ENCODE data around the gene ATP11A. TPM values are rescaled to one million over a fixed set of nuclear protein-coding genes. Genes with fewer than 3 reads are reported as not detected.

The ATP11A gene
- total RNA-seq, 1 experiment from 2014 or later, result 80.4 TPM

DNA sequence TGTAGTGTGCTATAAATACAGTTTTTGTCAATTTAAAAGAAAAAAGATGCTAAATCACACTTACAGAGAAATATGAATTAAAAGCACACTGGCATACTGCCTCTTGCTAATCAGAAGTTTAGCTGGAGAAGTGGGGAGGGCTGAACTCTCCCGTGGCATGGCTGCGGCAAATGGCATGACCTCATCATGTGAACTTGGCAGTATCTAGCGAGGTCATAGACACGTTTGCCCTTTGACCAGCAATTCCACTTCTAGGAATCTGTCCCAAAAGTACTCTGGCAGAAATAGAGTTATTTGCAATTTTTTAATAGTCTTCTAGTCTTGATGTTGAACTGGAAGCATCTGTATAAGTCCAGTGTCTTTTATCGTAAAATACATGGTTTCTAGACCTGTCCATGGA is 237.2 kb downstream of the ATP11A start:
- Histone ChIP-seq H3K4me3 (replicated peaks in 1 of 2; ENCODE audit: low read depth in 1 of 2, low read length in 2 of 2) (no peak overlapping the region), H3K9me3 (ENCODE audit: control insufficient read depth in 1 of 2, insufficient read depth in 1 of 2, low read depth in 1 of 2, low read length in 2 of 2) (0 out of 4 replicates have a peak, but pooled peaks cover 0 to 4% of the 10 kb centered on the region in 2 experiments), H3K4me1 (ENCODE audit: control insufficient read depth in 1 of 2, insufficient read depth in 2 of 2, low read length in 2 of 2) (peaks cover 9 to 11% of the 10 kb centered on the region in 2 experiments; a peak in 3 of 4 replicates), H3K4me2 (ENCODE audit: low read length) (no peak overlapping the region), H3K9me2 (ENCODE audit: insufficient read depth) (no peaks in the 10 kb centered on the region), H4K20me1 (ENCODE audit: insufficient read depth) (no peaks in the 10 kb centered on the region), H3K9ac (ENCODE audit: low read length) (no peak overlapping the region), H2AFZ (ENCODE audit: low read depth, low read length, poor library complexity, severe bottlenecking) (no peak overlapping the region), H3K27ac (ENCODE audit: low read depth, low read length) (no peak overlapping the region), H3K36me3 (ENCODE audit: control insufficient read depth in 1 of 2, insufficient read depth in 2 of 2, low read length in 2 of 2) (no peaks in the 10 kb centered on the region), H3K27me3 (ENCODE audit: insufficient read depth, low read length) (no peaks in the 10 kb centered on the region), H3K79me2 (ENCODE audit: insufficient read depth, low read length) (no peaks in the 10 kb centered on the region)
- intact Hi-C loops (cut with micrococcal nuclease), result no loop called here
- no TSS peak for BruUV-seq (replicated peaks)
- ChIA-PET RAD21 (ENCODE audit: low non-redundant PET in 1 of 2, low total read pairs in 2 of 2, uncharacterized antibody in 2 of 2, unreplicated experiment in 2 of 2) (no interaction called here), CTCF (no interaction called here), POLR2A (no interaction called here)
- DNase-seq (ENCODE audit: low read depth, low spot score), result no peak
- no peak for ATAC-seq
- TF ChIP-seq ATF3 (IDR thresholded peaks at IDR 0.05) (no peak), POLR2A (IDR thresholded peaks at IDR 0.05; ENCODE audit: borderline replicate concordance, extremely low read depth, insufficient read depth, insufficient read length) (no peak), ZFX (IDR thresholded peaks at IDR 0.05) (no peak), RAD21 (IDR thresholded peaks at IDR 0.05; ENCODE audit: low read depth) (no peak), SP1 (IDR thresholded peaks at IDR 0.05; ENCODE audit: low read depth) (no peak), ZBTB33 (IDR thresholded peaks at IDR 0.05; ENCODE audit: extremely low read depth, insufficient replicate concordance, low read length) (no peak), CEBPB (IDR thresholded peaks at IDR 0.05; ENCODE audit: low read depth) (no peak), CBX3 (IDR thresholded peaks at IDR 0.05; ENCODE audit: low read depth) (no peak), YY1 (IDR thresholded peaks at IDR 0.05; ENCODE audit: extremely low read depth, insufficient replicate concordance, low read depth, low read length) (no peak), SIN3A (IDR thresholded peaks at IDR 0.05; ENCODE audit: low read depth) (no peak), EGR1 (IDR thresholded peaks at IDR 0.05; ENCODE audit: low read depth) (no peak), EZH2phosphoT487 (IDR thresholded peaks at IDR 0.05; ENCODE audit: borderline replicate concordance) (no peak), SRF (IDR thresholded peaks at IDR 0.05; ENCODE audit: low read depth) (no peak)
- TF ChIP-seq, protein P1, sequence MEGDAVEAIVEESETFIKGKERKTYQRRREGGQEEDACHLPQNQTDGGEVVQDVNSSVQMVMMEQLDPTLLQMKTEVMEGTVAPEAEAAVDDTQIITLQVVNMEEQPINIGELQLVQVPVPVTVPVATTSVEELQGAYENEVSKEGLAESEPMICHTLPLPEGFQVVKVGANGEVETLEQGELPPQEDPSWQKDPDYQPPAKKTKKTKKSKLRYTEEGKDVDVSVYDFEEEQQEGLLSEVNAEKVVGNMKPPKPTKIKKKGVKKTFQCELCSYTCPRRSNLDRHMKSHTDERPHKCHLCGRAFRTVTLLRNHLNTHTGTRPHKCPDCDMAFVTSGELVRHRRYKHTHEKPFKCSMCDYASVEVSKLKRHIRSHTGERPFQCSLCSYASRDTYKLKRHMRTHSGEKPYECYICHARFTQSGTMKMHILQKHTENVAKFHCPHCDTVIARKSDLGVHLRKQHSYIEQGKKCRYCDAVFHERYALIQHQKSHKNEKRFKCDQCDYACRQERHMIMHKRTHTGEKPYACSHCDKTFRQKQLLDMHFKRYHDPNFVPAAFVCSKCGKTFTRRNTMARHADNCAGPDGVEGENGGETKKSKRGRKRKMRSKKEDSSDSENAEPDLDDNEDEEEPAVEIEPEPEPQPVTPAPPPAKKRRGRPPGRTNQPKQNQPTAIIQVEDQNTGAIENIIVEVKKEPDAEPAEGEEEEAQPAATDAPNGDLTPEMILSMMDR (IDR thresholded peaks at IDR 0.05 in 2 of 3, conservative IDR thresholded peaks at IDR 0.05 in 1 of 3; ENCODE audit: borderline replicate concordance in 1 of 3, insufficient read depth in 1 of 3, low read depth in 2 of 3, low read length in 2 of 3), result no peak

All from HCT116 (cell line).